HG02623 (cell line): Measurements from ENCODE around the gene ALDH3B1.

Experiments used
- ATAC-seq: cut with Tn5 transposase; IDR thresholded peaks from one replicate; pipeline ENCODE4 v1.9.1; 2021; ENCODE audit warnings: moderate library complexity; ENCODE audit not compliant: unreplicated experiment

ALDH3B1 gene

DNA sequence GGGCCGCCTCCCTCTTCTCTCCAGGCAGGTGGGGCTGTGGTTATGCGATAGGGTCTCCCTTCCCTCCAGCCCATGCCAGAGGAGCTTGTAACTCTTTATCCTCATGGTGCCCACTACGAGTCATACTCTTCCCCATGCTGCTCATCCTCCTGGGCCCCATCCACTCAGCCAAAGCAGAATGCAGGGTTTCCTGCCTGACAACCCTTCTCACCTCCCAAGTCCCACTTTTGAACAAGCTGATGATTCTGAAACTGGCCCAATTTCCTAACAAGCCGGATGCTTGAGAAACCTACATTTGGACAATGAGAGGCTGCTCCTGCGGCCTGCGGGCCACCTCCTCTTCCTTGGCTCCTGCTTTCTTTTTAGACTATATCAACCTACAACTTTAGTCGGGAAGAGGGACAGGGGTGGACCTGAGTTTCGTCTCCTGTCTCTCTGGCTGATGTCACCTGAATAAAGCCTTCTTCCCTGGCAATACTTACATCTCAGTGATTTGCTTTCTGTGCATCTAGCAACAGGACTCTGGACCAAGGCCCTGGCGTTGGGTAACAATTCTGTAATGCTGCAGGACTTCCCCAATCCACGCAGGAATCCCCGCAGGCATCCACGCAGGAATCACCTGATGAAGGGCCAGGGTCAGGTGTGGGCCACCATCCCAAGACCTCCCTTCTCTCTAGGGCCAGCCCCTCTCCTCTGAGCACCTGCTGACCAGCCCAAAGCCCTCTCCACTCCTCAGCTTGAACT, 18.8 kb downstream of the ALDH3B1 start:
- ATAC-seq, result no peak

DNA sequence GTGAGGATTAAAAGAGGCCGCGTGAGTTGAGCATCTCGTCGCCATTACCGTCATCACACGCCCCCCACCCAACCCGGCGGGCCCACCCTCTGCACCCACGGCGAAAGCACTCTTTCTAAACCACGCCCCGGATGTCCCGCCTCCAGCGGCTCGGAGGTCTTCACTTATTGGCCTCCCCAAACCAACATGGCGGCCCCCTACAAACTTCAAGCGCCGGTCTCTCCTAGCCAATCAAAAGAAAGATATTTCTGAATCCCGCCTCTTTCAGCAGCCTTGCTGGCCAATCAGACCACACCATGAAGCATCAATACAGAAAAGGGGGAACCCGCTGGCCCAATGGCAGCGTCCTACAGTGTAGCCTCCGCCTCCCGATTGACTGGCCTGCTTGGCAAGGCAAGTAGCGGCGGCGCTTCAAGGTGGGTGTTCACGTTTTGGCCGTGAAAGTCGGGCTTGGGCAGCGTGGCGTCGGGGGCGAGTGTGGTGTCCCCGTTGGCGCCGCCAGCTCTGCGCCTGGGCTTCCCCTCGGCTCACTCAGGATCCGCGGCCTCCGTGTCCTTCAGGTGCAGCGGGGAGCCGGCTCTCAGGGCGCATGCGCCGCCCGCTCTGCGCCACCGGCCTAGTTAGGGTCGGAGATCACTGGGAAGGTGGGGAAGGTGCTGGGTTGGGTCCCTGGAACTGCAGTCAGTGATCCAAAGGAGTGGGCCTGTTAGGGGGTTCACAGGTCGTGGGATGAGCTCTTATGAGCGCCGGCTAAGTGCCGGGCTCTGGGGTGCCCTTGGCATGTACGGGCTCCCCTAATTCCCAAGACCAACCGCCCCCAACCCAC, 20.4 kb downstream of the ALDH3B1 start, which contains the start of gene NDUFS8:
TSS of gene NDUFS8 (plus strand) at position 364 of the 826 bp plus-strand sequence. CDS start 1,471 bp downstream, outside the sequence.
- ATAC-seq, result peak; percentile 88

DNA sequence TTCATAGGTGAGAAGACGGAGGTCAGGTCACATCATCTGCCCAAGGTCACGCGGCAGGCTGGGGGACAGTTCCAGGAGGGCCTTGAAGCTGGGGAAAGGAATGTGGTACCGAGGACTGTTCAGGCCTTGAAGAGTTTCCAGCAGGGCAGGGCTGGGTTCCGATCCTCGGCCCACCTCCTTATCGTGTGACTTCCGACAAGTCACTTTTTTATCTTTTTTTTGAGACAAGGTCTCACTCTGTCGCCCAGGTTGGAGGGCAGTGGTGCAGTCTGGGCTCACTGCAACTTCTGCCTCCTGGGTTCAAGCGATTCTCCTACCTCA, 21.0 kb downstream of the ALDH3B1 start:
- ATAC-seq, result no peak

DNA sequence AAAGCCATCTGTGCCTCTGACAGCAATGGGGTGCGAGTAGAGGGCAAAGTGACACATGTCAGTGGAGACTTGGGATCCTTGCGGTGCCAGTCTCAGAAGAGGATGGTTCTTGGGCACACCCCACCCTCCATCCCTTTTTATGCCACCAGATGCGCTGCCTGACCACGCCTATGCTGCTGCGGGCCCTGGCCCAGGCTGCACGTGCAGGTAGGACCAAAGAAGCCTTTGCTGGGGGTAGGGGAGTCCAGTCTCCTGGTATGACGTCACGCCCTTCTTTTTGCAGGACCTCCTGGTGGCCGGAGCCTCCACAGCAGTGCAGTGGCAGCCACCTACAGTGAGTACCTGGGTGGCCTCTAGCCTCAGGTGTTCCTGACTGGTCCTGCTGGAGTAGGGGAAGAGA, 21.9 kb downstream of the ALDH3B1 start:
- no peak for ATAC-seq

DNA sequence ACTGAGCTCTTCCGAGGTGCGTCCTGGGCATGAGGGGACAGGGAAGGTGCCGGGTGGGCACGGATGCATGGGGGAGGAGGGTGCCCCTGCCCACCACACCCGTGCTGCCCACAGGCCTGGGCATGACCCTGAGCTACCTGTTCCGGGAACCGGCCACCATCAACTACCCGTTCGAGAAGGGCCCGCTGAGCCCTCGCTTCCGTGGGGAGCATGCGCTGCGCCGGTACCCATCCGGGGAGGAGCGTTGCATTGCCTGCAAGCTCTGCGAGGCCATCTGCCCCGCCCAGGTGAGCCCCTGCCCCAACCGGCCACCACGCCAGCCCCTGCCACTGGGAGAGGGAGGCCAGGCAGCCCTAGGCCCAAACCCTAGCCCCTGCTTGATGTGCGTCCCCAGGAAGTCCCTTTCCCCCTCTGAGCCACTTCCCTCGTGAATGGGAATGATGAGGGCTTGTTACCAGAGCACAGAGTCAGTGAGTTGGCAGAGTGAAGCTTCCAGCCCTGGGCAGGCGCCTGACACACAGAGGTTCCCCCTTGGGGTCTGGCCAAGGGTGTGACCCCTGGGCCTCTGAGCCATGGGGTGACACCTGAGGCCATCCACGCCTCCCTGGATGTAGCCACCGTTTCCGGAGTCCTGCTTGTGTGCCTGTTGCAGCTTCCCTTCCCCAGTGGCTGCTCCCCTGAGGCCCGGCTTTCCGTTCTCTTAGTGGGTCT, 23.0 kb downstream of the ALDH3B1 start:
- no peak for ATAC-seq

DNA sequence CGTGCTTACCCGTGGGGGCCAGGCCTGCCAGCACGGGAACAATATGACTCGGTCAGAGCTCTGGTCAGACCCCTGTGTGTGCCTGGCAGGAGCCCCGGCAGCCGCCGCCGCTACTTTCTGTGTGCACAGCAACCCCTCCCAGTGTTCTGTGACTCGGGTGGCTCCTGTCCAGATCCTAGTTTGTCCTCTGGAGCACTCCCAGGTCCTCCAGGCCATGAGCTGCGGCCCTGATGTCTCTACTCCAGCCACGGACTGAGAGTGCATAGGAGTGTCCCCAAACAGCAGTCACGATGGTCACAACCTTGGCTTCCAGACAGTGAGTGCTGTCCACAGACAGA, 23.6 kb downstream of the ALDH3B1 start:
- no peak for ATAC-seq

DNA sequence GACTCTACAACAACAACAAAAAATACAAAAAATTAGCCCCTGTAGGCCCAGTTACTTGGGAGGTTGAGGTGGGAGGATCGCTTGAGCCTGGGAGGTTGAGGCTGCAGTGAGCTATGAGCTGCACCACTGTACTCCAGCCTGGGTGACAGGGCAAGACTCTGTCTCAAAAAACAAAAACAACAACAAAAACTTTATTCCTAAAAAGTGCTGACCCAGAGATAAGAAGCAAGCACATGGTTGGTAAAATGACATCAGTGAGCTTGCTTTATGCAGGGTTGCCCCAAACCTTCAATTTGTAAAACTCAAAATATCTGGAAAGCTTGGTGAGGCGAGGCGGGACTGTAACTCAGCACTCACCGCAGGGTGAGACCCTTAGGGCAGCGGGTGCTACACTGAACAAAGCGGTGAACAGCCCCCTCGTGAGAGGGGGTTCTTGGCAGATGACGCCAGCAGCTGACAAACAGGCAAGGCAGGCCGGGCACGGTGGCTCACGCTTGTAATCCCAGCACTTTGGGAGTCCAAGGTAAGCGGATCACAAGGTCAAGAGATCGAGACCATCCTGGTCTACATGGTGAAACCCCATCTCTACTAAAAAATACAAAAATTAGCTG, 25.2 kb downstream of the ALDH3B1 start:
- ATAC-seq, result no peak

DNA sequence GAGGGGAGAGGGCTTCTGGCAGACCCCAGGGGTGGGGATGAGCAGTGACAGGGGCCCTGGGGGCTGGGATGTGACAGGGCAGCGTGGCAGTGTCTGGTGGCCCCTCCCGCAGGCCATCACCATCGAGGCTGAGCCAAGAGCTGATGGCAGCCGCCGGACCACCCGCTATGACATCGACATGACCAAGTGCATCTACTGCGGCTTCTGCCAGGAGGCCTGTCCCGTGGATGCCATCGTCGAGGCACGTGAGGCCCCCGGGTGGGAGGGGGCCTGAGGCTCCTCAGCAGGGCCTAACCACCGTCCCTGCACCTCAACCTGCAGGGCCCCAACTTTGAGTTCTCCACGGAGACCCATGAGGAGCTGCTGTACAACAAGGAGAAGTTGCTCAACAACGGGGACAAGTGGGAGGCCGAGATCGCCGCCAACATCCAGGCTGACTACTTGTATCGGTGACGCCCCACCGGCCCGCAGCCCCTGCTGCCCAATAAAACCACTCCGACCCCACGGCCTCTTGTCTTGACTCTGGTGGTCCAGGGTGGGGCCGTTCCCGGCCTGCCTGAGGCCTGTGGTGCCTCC, 26.1 kb downstream of the ALDH3B1 start:
- no peak for ATAC-seq

DNA sequence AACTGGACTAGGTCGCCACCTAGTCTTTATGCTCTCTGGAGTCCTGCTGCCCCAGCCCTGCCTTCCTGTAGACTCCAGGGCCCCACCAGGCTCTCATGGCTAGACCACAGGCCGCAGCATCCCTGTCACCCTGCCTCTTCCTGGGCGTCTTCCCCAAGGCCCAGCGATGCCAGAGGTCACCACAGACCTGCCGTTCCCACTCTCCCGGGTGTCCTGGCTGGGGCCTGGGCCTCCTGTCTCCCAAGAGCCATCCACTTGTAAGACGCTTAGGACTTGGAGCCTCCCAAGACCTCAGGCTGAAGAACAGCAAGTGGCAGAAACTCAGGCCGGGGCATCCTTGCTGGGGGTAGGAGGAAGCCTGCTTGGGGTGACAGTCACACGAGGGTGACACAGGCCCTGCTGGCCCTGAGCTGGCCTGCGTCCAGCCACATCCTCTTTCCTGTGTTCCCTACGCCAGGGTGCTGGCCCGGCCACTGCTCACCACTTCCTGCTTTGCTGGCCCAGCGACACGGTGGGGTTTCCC, 26.7 kb downstream of the ALDH3B1 start:
- no peak for ATAC-seq

DNA sequence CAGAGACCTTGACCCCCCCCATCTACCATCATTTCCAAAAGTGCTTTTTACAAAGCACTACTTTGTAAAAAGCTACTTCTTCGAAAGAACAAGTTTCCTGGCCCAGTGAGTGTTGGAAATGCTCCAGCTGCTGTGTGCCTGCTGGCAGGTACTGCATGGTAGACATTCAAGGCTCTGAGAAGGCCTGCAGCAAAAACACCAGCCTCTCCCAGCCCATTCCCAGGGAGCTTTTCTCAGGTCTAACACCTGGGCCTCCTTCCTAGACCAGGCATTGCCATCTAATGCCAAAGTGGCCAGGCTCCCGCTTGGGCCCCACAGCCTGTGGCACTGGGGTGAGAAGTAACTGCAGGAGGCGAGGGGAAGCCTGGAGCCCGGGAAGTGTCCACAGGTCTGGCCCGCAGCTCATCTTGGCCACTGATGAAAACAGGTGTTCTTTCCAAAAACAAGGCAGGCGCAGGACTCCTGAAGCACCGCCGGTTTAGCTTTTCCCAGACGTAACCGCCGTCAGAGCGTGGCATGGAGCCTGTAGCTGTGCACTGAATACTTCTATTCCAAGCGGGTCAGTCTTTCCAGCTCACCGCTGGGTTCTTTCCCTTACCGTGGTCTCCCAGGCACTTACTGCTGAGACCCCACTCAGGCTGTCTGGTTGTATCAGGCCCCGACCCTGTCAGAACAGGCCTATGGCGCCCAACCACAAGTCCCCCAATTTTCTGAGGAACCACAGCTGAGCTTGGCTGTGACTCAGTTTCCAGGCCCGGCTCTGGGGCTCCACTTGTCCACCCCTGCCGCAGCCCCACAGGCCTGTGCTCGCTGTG, 27.5 kb downstream of the ALDH3B1 start:
- ATAC-seq, result no peak

DNA sequence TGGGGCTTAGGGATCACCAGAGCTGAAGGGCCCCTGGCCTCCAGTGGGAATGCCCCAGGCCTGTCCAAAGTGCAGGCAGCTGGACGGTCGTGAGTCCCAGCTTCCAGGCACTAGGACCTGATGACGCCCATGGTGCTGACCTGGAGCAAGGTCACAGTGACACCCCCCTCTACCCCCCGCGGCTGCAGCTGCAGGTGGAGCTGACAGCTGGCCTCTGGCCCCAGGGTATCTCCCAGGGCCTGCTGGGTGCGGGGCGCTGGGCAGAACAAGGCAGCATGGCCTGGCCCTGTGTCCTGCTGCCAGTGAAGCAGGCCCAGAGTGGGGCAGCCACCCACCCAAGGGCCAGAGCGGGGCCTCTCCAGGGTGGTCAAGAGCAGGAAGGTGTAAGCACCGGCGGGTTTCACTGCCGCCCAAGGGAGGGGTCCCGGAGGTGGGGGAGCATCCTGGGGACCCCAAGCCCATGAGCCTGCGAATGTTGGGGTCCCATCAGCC, 28.1 kb downstream of the ALDH3B1 start:
- no peak for ATAC-seq

DNA sequence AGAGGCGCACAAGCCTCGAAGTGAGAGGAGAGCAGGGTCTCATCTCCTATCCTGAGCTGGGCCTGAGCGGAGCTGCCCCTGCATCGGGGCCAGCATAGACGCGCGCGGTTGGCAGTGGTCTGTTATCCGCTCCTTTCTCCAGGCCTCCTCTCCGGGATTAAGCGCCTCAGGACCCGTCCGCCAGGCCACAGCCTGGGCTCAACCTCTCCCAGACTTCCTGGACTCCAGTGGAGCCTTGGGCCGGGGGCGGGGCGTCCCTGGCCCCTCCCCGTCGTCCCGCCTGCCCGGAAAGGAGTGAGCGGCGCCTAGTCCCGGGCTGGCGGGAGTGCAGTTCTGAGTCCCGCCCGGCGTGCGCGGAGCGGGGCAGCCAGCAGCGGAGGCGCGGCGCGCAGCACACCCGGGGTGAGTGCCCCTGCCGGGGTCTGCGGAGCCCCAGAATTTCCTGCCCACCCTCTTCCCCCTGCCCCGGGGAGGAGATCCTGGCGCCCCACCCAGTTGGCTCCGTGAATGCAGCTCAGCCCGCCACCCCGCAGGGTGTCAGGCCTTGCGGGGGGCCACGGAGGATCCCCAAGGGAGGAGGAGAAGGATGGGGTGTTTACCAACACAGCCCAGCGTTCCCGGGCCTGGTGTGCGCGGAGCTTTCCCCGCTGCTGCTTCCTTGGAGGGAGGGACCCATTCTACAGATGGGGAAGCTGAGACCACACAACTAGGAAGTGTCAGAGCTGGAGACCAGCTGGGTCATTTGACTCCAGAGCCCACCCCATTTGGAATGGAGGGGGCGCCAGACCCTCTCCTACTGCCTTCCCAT, 28.8 kb downstream of the ALDH3B1 start, which contains the start of gene TCIRG1:
TSS of gene TCIRG1 (plus strand) at position 308 of the 808 bp plus-strand sequence. CDS start 2,247 bp downstream, outside the sequence.
- ATAC-seq, result peak; percentile 45

DNA sequence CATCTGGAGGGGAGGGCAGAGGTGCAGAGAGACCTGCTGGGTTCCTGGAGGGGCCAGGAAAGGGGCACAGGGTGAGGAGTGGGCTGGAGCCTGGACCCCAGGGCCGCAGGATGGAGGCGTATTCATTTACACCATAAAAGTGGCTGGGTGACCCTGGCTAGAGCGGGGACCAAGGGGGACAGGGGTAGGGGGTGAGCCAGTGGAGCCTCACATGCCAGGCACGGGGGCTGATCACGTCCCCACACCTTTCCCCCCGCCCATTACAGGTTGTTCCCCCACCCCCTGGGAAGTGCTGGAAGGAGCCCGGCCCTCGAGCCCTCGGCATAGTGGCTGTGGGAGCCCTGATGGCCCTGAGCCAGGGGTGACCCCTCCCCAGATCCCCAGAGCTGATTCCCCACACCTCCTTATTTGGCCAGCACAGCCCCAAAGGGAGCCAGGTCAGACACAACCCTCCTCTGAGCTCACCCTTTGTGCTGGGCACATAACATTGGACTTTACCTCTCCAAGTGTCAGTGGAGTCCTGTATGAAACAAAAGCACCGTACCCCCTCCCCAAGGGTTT, 29.5 kb downstream of the ALDH3B1 start:
- ATAC-seq, result peak; percentile 15

DNA sequence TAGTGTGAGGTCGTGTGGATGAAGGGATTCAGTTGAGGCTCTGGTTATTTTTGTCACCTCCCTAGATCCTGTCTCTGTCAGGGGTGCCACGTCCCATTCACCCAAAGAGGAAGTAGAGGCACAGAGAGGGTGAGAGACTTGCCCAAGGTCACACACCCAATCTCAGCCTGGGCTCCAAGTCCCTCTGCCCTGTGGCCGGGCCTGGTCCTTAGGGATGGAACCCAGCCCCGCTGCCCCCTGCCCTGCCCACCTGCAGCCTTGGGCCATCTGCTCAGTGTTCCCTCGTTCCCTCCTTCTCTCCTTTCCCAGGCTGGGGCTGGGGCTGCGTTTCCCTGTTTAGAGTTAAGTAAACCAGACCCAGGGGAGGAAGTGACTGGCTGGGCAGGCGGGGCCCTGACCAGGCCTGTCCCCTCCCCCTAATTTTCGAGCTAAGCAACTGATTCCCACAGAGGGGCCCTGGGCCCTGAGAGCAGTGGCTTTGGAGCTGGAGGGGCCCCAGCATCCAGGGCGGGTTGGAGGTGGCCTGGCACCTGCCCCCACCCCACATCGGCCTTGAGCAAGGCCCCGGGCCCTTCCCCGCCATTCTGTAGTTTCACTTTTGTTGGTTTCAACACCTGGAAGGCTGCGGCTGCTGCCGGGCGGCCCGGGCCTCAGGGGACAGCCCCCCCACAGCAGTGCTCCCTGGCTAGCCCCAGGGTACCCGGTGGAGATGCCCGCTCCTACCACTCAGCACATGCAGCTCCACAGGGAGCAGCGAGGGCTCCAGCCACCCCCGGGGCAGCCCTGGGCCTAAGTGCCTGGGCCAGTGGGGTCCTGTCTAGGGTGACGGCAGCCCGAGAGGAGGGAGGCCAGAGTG, 30.2 kb downstream of the ALDH3B1 start:
- ATAC-seq, result peak; percentile 48

DNA sequence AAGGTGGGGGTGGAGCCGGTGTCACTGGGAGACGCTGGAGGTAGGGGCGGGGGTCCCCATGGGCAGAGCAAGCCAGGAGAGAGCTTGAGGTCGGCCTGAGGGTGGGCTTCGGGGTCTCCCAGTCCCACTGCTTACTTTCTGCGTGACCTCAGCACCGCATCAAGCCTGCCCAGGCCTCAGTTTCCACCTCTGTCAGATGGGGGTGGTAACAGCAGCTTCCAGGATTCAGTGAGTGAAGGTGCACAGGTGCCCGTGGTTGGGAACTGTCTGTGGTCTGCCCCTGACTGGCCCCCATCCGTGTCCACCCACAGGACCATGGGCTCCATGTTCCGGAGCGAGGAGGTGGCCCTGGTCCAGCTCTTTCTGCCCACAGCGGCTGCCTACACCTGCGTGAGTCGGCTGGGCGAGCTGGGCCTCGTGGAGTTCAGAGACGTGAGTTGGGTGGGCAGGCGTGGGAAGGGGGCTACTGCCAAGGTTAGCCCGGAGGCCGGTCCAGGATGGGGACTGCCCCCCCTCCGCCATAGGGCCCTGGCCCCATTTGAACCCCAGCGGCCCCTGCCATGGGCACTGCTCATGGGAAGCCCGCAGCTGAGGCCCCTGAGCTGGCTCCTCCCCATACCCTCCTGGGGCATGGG, 30.9 kb downstream of the ALDH3B1 start:
- ATAC-seq, result no peak

DNA sequence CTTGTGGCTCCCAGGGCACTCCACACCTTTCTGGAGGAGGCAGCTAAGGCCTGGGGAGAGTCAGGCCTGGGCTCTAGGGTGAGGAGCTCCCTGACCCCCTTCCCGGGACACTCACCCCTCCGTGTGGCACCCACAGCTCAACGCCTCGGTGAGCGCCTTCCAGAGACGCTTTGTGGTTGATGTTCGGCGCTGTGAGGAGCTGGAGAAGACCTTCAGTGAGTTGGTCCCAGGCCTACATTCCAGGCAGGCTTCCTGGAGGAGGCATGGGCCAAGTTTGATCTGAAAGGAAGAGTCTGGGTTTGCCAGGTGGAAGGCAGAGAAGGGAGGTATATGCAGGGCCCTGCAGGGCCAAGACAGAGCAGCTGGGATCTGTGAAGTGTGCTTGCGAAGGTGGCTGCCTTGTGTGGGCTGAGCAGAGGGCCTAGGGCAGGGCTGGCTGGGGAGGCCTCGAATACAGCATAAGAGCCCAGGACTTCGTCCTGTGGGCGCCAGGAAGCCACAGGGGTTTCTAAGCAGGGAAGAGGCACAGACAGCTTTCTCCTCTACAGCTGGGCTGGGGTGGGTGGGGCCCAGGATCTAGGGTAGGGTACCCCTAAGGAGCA, 31.6 kb downstream of the ALDH3B1 start:
- no peak for ATAC-seq
